ENCODE results near the gene CLCN1.

Gene CLCN1

DNA sequence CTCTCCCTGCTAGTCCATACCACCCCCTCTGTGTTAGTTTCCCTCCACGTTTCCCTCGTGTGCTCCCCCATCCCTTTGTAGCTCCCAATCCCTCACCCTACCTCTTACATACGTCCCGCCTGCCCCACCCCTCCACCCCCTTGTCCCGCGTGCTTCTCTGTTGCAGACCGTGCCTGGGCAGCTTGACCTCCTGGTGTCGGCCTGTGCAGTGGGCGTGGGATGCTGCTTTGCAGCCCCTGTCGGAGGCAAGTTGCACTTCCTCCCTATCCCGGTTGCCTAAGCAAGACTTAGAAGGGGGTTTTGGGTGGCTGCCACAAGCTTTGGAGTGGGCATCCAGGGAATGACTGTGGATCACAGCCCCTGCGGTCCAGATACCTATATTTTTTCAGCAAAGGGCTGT lies 7.7 kb downstream of the CLCN1 start:
- Histone ChIP-seq H3K27ac (no peak overlapping the region), H3K36me3 (ENCODE audit: insufficient read depth) (no peaks in the 10 kb centered on the region), H3K4me3 (IDR thresholded peaks at IDR 0.05; ENCODE audit: insufficient read depth, low read depth, low read length) (no peak overlapping the region), H3K4me1 (ENCODE audit: low read depth, poor library complexity, severe bottlenecking) (no peaks in the 10 kb centered on the region), H3K9ac (no peak overlapping the region), H3K4me2 (no peak overlapping the region), H3K27me3 (ENCODE audit: insufficient read depth, low read depth) (no peaks in the 10 kb centered on the region), H3K79me2 (ENCODE audit: insufficient read depth, low read depth) (no peaks in the 10 kb centered on the region), H4K20me1 (ENCODE audit: insufficient read depth) (no peaks in the 10 kb centered on the region), H2AFZ (ENCODE audit: low read depth) (no peak overlapping the region)
- TF ChIP-seq, protein P1, sequence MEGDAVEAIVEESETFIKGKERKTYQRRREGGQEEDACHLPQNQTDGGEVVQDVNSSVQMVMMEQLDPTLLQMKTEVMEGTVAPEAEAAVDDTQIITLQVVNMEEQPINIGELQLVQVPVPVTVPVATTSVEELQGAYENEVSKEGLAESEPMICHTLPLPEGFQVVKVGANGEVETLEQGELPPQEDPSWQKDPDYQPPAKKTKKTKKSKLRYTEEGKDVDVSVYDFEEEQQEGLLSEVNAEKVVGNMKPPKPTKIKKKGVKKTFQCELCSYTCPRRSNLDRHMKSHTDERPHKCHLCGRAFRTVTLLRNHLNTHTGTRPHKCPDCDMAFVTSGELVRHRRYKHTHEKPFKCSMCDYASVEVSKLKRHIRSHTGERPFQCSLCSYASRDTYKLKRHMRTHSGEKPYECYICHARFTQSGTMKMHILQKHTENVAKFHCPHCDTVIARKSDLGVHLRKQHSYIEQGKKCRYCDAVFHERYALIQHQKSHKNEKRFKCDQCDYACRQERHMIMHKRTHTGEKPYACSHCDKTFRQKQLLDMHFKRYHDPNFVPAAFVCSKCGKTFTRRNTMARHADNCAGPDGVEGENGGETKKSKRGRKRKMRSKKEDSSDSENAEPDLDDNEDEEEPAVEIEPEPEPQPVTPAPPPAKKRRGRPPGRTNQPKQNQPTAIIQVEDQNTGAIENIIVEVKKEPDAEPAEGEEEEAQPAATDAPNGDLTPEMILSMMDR (conservative IDR thresholded peaks at IDR 0.05; ENCODE audit: low read depth, low read length): no peak

DNA sequence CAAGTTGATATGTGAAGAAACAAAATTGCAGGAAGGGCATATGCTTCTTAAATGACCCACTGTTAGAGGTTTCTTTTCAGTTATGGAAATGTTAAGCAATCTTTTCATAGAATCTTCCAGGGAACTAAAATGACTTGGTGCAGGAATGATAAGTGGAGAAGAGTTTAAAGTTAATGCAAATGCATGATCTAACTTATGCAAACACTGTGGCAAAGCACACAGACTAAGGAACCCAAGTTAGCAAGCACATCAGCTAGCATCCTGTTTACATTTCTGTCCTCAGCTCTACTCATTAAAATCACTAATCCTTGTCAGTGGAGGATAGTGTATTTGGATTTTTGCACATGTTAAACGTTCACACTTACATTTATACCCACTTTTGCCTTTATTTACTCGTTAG lies 9.3 kb downstream of the CLCN1 start:
- H3K4me1 ChIP-seq (ENCODE audit: low read depth, poor library complexity, severe bottlenecking): no peaks in the 10 kb centered on the region
- no peaks in the 10 kb centered on the region for H3K27me3 ChIP-seq (ENCODE audit: insufficient read depth, low read depth)
- no peak overlapping the region for H2AFZ ChIP-seq (ENCODE audit: low read depth)
- H3K4me3 ChIP-seq (IDR thresholded peaks at IDR 0.05; ENCODE audit: insufficient read depth, low read depth, low read length): no peak overlapping the region
- H3K79me2 ChIP-seq (ENCODE audit: insufficient read depth, low read depth): no peaks in the 10 kb centered on the region
- no peaks in the 10 kb centered on the region for H3K36me3 ChIP-seq (ENCODE audit: insufficient read depth)
- no peak overlapping the region for H3K9ac ChIP-seq
- no peak overlapping the region for H3K4me2 ChIP-seq
- no peak overlapping the region for H3K27ac ChIP-seq
- no peaks in the 10 kb centered on the region for H4K20me1 ChIP-seq (ENCODE audit: insufficient read depth)
- TF ChIP-seq, protein P1 (conservative IDR thresholded peaks at IDR 0.05; ENCODE audit: low read depth, low read length): no peak

DNA sequence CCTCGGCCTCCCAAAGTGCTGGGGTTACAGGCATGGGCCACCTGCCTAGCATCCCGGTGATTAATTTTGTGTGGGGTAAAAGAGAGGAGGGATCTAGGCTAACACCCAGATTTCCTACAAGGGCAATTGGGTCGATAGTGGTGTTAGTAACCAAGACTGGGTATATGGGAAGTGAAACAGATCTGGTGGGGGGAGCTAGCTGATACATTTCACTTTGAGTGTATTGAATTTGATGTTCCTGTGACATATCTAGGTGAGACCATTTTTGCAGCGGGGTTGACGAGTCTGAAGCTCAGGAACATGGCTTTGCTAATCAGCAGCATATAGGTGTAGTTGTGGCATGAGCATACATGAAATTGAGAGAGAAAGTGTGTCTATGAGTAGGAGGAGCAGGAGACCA lies 12.0 kb downstream of the CLCN1 start:
- Histone ChIP-seq H4K20me1 (ENCODE audit: insufficient read depth) (no peaks in the 10 kb centered on the region), H3K4me3 (IDR thresholded peaks at IDR 0.05; ENCODE audit: insufficient read depth, low read depth, low read length) (no peak overlapping the region), H3K36me3 (ENCODE audit: insufficient read depth) (no peaks in the 10 kb centered on the region), H3K4me1 (ENCODE audit: low read depth, poor library complexity, severe bottlenecking) (no peaks in the 10 kb centered on the region), H3K4me2 (no peak overlapping the region), H2AFZ (ENCODE audit: low read depth) (no peak overlapping the region), H3K27ac (no peak overlapping the region), H3K27me3 (ENCODE audit: insufficient read depth, low read depth) (no peaks in the 10 kb centered on the region), H3K79me2 (ENCODE audit: insufficient read depth, low read depth) (no peaks in the 10 kb centered on the region), H3K9ac (no peak overlapping the region)
- TF ChIP-seq, protein P1 (conservative IDR thresholded peaks at IDR 0.05; ENCODE audit: low read depth, low read length): no peak

DNA sequence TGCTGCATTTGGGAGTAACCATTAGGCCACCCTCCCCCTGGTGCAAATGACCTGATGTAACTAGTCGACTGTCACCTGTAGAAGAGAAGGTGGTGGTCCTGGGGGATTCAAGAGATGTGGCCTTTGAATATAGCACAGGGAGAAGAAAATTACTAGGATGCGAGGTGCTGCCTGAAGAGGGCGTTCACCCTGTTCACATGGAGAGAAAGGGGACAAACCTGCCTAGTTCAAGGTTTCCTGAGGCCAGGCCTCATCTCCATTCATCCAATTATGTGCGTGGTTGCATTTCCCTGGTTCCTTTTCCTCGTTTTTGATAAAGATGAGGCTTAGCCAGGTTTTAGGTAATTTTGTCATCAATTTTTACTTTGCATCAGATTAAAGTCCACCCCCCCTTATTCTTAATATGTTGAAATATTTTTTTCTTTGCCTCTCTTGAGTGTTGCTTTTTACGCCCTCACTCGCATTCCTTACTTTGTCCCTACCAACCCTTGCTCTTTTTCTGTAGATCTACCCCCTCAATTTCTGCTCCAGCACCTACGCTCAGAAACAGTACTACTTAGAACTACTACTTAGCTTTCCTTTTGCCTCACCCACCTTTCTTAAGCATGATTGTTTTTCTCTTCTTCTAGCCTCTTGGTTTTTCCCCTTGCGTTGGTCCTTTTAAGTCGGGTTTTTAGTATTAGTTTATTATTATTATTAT lies 13.7 kb downstream of the CLCN1 start:
- Histone ChIP-seq H2AFZ (ENCODE audit: low read depth) (no peak overlapping the region), H3K4me2 (no peak overlapping the region), H3K27me3 (ENCODE audit: insufficient read depth, low read depth) (no peaks in the 10 kb centered on the region), H3K4me1 (ENCODE audit: low read depth, poor library complexity, severe bottlenecking) (no peaks in the 10 kb centered on the region), H3K27ac (no peak overlapping the region), H3K79me2 (ENCODE audit: insufficient read depth, low read depth) (no peaks in the 10 kb centered on the region), H3K9ac (no peak overlapping the region), H3K36me3 (ENCODE audit: insufficient read depth) (no peaks in the 10 kb centered on the region), H4K20me1 (ENCODE audit: insufficient read depth) (no peaks in the 10 kb centered on the region), H3K4me3 (IDR thresholded peaks at IDR 0.05; ENCODE audit: insufficient read depth, low read depth, low read length) (no peak overlapping the region)
- TF ChIP-seq, protein P1 (conservative IDR thresholded peaks at IDR 0.05; ENCODE audit: low read depth, low read length): no peak
